HG02943 (cell line): ENCODE data around the gene MPP2.
"Not testable (repeated sequence)": the region's sequence is repeated elsewhere in the genome, so short reads cannot be mapped to it uniquely, and the experiment has no call there.

Source experiments
- ATAC-seq: cut with Tn5 transposase; IDR thresholded peaks from one replicate; pipeline ENCODE4 v1.9.1; 2021; ENCODE audit warnings: mild to moderate bottlenecking, low read depth, moderate library complexity; ENCODE audit not compliant: unreplicated experiment

The MPP2 gene

DNA sequence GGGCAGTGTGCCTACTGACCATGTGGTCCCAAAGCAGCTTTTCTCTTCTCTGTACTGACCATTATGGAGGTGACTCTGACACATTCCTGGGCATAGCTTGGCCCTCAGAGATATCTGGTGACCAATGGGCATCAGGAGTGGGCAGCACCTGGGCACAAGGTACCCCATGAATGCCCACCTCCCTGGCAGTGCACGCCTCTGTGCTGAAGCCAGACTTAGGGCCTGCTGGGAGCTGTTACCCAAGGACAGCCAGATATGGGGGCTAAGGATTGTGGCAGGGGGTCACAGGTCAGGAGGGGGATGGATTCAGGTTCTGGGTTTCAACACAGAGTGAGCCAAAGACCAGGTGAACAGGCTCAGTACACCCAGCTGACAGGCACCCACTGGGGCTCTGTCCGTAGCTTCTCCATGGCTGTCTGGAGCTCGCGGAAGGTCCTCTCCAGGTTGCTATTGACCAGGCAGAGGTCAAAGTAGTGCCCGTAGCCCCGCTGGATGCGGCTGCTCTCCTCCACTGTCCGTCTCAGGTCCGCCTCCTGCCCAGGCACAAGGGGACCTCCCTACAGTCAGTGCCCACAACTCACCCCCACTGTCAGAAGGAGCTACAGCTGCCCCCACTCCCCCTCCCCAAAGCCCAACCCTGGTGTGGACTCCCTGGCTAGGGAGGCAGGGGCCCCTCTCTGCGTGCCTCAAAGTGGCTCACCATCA is 29.7 kb downstream of the MPP2 start:
- no peak for ATAC-seq

DNA sequence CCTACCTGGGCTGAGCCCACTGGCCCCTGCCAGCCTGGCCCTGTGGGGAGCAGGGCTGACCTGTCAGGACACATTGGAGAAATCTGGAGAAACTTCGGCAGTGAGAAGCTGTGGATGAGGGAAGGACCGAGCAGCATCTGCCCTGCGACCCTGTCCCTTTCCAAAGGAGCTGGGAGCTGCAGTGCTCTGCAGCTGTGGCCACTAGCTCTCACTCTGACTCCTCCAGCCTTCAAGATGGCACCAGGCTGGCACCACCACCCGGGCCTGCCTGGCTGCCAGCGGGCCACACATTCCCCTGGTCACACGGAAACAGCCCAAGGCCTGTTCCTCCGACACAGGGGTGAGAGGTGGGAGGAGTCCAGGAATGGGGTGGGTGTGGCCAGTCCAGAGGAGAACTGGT is 30.3 kb downstream of the MPP2 start:
- no peak for ATAC-seq

DNA sequence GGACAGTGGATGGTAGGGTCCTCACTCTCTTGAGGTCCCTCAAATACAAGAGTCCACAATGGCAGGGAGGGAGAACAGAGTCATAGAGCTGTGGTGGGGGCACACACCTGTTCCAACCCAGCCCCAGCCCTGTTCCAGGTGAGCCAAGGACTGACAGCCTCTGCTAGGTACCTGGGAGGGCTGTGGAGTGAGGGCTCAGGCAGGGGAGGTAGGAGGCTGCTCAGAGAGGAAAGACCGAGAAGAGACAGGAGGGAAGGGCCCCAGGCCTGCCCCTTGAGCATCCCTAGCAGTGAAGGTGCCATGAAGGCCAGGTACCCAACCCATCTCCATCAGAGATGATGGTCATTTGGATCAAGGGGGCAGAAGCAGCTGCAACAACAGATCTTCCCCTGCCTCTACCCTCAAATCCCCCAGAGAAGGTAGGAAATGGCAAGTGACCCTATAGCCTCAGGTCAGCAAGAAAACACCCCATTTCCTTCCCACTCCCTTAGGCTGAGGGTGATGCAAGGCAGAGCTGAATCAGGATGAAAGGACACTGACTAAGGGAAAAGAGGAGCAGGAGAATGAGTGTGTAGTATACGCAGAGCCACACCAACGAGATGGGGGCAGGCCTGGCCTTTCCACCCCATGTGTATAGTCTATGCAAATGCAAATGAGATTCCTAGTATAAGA is 31.7 kb downstream of the MPP2 start:
- ATAC-seq, result no peak

DNA sequence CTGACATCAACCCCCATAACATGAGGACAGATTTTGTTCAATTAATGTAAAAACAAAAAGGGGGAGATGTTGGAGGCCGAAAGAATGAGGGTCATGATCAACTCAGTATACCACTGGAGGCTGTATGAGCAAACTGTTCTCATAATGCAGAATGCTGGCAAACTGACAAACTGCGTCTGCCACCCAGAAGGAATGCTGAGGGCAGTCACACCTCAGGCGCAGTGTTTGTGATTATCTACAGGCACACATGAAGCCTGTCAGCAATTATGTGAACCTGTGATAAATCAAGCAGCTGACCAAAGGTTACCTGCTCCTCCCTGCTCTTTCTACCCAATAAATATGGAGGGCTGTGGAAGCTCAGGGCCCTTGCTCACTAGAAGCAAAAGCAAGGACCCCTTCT is 33.0 kb downstream of the MPP2 start:
- no peak for ATAC-seq

DNA sequence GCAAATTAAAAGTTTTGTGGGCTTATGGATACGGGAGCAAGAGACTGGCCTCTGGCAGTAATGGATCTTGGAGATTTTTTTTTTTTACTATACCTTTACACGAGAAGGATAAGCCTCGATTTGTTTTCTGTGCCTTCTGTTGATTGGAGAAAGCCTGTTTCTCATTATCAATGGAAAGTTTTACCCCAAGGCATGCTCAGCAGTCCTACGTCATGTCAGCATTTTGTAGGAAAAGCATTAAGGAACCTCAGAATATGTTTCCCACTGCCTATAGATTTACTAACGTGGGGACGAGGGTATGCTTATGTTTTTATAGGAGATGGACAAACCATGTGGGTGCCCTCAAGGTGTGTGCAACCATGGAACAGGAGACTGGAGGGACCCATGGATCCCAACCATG is 33.5 kb downstream of the MPP2 start:
- ATAC-seq, result no peak

DNA sequence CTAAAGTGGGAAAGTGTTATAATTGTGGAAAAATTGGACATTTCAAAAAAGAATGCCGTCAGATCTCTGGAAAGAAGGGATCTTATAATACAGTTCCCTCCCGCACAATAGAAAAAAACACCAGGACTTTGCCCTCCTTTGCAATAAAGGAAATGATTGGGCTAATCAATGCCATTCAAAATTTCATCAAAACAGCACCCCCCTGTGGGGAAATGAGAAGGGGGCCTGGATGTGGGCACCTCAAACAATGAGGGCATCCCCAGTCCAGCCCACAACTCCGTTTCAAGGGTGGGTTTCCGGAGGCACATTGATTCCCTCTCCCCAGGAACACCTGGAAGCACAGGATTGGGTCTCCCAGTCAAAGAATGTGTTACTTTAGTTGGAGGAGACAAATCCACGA is 34.2 kb downstream of the MPP2 start:
- ATAC-seq, result no peak

DNA sequence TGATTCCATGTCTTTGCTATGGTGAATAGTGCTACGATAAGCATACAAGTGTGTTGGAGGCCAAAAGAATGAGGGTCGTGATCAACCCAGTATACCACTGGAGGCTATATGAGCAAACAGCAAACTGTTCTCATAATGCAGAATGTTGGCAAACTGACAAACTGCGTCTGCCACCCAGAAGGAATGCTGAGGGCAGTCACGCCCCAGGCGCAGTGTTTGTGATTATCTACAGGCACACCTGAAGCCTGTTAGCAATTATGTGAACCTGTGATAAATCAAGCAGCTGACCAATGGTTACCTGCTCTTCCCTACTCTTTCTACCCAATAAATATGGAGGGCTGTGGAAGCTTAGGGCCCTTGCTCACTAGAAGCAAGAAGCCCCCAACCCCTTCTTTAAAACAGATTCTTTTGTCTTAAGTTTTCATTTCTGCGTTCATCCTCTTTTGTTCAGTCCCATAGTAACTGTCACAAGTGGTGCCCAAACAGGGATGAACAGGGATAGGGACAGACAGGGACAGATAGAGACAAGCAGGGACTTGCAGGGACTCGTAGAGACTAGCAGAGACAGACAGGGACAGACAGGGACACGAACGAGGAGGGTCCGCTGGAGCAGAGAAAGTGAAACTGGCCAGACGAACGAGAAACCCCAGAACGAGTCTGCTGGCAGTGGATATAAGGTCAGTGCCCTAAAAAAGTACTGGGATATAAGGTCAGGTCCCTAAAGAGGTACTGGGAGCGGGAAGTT is 35.2 kb downstream of the MPP2 start:
- no peak for ATAC-seq

DNA sequence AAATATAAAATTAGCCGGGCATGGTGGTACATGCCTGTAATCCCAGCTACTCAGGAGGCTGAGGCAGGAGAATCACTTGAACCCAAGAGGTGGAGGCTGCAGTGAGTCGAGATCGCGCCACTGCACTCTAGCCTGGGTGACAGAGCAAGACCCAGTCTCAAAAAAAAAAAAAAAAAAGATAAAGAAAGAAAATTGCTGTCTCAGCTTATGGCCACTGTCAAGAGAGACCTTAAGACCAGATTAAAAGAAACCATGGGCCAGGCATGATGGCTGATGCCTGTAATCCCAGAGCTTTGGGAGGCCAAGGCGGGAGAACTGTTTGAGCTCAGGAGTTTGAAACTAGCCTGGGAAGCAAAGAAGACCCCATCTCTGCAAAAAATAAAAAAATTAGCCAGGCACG is 38.3 kb downstream of the MPP2 start:
- not testable (repeated sequence) for ATAC-seq

DNA sequence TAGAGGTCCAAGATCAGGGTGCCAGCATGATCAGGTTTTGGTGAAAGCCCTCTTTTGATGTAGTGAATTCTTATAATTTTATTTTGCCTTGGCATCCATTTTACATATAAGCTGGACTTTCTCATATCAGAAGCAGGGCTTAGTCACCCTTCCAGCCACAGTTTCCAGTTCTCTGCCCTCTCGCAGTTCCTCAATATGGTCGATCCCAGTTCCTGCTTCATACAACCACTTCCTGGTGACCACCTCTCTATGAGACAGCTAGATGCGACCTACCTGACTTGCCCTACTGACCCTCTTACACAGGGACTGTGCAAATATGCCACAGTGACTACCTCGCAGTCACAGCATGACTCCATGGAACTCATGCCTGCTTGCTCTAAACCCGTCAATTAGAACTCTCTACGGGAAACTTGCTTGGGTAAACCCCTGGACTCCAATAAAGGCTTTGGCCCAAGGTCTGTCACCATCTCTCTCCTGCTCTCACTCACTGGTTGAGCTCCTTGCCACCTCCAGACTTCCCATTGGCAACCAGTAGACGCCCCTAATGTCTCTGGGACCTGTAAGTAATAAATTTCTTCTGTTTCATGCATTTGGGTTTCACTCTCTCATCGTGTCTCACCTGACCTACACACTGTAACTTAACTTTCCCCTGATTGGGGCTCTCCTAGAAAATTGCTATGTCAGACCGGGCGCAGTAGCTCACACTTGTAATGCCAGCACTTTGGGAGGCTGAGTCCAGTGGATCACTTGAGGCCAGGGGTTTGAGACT is 38.9 kb downstream of the MPP2 start:
- ATAC-seq, result no peak

DNA sequence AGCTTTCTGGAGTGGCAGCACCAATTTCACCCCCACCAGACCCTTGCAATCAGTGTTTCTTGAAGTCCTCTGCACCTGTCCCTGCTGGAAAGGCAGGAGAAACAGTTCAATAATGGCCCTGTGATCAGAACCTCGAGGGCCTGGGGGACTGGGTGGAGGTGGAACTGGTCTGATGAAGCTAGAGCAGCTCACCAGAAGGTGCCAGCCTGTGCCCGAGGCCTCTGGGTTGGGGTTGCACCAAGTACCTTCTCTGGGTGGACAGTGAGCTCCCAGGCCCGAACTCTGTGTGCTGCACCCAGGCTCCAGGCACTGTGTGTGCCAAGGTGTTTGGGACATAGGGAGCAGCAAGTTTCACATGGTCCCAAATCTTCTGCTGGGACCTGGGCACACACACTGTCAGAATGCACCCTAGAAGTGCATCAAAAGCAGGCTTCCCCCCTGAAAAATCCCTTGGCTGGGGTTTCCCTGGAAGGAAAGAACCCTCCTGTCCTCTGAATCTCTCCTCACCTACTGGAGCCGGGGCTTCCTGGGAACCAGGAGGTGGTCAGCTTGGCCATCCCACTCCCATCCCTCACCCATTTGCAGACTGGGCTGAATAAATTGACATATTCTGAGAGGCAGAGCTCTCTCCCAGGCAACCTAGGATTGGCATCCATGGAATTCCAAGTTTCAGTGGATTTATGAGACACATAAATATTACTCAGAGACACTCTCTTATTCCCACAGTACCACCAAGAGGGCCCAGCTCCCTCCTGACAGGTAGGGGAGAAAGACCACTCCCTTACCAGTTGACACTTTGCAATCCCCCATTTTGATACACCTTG is 43.0 kb downstream of the MPP2 start:
- ATAC-seq, result no peak

DNA sequence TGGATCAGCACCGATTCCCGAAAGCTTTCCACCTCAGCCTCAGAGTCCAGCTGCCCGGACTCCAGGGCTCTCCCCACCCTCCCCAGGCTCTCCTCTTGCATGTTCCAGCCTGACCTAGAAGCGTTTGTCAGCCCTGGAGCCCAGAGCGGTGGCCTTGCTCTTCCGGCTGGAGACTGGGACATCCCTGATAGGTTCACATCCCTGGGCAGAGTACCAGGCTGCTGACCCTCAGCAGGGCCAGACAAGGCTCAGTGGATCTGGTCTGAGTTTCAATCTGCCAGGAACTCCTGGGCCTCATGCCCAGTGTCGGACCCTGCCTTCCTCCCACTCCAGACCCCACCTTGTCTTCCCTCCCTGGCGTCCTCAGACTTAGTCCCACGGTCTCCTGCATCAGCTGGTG is 45.4 kb downstream of the MPP2 start:
- ATAC-seq, result no peak

DNA sequence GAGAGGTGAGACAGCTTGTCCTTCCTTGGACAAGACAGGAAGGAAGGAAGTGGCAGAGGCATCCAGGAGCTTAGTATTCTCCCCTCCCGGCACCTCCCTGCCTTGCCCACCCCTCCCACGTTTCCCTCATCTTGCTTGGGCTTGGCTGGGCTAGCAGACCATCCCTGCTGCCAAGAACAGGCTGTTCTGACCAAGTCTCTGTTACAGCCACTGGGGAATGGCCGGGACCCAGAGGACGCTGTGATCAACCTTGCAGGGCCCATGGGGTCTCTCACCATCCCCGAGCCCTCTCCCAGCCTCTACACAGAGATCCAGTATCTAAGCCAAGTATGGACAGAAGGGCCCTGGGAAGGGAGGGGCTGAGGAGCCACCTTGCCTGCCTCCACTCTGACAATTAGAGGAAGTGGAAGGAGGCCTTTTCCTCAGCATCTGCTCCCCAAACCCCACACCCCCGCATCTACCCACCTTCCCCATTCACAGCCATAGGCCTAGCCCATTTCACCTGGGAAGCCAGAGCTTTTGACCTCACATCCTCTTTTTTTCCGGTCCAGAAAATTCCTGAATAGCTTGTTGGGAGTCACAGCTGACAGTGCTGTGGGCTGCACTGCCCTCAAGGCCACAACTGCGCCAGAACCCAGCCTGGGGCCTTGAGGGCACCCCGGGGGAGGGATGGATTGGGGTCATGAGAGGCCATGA is 46.3 kb downstream of the MPP2 start:
- ATAC-seq, result no peak

DNA sequence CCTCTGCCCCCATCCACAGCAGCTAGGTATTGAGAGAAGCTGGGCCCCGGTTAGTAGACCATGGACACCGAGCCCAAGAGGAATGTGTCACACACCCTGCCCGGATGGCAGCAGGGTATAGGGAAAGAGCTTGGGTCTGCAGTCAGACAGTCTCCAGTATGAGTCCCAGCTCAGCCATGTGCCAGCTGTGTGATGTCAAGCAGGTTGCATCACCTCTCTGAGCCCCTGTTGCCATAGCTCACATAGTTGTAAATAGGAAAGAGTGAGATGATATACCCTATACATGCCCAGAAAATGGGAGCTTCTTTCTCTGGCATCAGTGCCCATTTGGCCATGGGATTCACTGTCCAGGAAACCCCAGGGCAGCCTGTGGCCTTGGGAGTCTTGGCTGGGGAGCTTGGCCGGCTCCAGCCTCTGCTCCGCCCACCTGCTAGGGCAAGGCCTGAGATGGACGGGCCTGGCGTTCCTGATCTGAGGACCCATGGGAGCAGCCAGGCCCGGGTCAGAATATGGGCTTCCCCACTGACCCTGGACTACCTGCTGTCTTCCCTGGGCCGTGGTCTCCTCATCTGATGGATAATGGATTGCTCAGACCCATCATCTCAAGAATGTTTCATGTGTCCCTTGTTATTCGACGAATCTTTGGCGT is 47.1 kb downstream of the MPP2 start:
- ATAC-seq, result no peak

DNA sequence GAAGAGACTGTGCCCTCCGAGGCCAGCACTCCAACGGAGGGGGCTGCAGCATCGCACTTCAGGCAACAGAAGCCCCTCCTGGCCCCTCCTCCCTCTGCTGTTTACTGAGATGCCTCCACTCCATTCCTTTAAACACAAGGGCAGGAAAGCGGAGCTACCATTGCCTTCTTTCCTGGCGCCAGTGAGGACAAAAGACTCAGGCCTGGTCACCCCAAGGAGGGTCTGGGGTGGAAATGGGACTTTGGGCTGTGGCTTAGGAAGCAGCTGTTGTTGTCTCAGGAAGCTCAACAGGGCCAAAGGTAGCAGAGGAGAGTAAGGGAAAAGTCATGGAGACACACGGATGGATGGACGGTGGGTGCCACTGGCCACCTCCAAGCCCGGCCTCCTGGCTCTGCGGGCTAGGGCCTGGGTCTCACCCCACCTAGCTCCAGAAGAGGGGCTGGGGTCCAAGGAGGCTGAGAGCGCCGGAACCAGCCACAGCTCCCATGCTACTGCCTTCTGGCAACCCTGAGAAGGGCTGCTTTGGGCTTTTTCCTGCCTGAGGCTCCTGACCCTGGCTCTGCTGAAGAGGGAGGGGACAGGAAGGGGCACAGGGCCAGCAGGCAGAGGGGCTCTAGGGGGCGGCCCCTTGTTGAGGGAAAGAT is 49.3 kb downstream of the MPP2 start:
- ATAC-seq, result no peak

DNA sequence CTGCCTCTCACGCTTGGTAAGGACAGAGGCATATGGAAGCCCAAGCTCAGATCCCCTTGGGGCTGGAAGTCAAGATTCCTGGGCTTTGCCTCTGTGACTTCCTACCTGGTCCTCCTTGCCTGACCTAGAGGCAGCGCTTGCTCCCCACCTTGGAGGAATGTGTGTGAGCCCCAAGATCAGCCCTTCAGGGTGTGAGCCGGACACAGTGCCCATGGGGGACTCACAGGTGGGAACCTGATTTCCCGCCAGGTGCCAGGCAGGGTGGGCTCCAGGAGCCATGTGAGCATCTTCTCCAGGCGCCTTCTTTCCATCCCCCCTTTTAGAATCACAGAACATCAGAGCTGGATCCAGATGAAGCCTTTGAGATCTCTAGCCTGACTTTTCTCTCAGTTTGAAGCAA is 50.2 kb downstream of the MPP2 start:
- no peak for ATAC-seq

DNA sequence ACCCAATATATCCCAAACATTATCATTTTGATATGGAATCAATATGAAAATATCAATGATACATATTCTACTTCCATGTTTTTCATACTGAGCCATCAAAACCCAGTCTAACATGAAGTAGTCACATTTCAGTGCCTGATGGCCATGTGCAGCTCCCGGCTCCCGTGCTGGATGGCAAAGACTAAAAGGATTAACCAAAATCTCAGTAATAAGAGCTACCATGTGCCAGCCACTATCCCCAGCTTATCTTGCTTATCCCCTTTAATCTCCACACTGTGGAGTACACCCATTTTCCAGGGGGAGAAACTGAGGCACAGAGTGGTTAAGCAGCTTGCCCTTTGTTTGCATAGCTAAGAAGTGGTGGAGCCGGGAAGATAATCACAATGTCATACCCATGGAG is 51.2 kb downstream of the MPP2 start:
- ATAC-seq, result no peak

DNA sequence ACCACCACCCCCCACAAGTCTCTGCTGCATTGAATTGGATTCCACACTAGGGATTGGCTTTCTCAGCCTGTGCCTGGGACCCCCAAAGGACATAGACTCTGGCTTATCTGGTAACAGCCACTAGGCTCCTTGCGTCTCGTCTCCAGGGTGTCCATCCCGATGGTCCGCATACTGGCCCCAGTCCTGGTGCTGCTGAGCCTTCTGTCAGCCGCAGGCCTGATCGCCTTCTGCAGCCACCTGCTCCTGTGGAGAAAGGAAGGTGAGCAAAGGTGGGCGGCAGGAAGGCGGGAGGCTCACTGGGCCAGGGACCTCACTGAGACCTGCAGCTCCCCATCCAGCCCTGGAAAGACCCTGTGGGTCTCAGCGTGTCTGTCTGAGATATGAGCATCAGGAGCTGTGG is 52.3 kb downstream of the MPP2 start:
- ATAC-seq, result no peak

DNA sequence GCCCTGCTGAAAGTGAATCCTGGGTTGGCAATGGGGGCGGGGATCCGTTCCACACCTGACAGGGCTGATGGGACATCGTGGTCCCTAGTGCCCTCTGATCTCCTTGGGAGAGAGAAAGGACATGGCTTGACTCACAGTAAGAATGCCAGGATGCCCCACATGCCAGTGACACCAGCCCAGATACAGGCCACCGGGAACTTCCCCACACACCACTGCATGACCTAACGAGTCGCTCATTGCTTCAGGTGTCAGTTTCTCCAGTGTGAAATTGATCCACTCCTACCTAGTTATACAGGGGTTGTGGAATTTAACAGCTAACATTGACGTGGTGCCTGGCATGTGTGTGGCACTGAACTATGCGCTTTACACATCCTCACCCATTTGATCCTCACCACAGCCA is 52.8 kb downstream of the MPP2 start:
- no peak for ATAC-seq

DNA sequence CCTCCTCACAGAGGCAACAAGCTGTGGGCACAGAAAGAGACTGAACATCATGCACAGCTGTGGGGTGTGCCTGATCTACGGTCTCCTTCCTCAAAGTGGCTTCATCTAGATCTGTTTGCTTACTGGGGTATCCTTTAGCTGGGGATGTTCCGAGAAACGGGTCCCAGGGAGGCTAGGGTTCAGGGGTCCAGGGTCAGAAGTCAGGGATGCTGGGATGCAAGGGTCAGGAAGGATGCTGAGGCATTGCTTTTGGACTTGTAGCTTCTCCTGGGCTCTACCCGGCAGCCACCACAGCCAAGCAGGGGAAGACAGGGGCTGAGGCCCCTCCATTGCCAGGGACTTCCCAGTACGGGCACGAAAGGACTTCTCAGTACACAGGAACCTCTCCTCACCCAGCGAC is 53.8 kb downstream of the MPP2 start:
- ATAC-seq, result no peak
